CD4-positive, CD25-positive, alpha-beta regulatory T cell (primary cell): ENCODE measurements around the gene PAK5. TPM values are rescaled to one million over a fixed set of nuclear protein-coding genes. Genes with fewer than 3 reads are reported as not detected.

Experiments
- ATAC-seq, 2 donors: fragments of 150-1000 bp; cut with Tn5 transposase; one replicate each; pipeline ENCODE4 v1.10.0; 2021; ENCODE audit warnings: low read depth in 2 of 2, moderate number of reproducible peaks in 2 of 2, moderate library complexity in 1 of 2
- DNase-seq, 3 donors: peaks; one replicate each; pipeline versions ENCODE4 v3.0.0 to v3.0.0-alpha.2; 2012 to 2022; ENCODE audit warnings: mixed read lengths in 1 of 3
- H3K27ac ChIP-seq: one replicate; pipeline ENCODE4 v1.7.0; 2013; ENCODE audit warnings: mild to moderate bottlenecking, low read length; ENCODE audit not compliant: insufficient read depth, poor library complexity, severe bottlenecking
- H3K27me3 ChIP-seq: one replicate; pipeline ENCODE4 v1.7.0; 2013; ENCODE audit warnings: low read length; ENCODE audit not compliant: control insufficient read depth, insufficient read depth
- H3K36me3 ChIP-seq: one replicate; pipeline ENCODE4 v1.7.0; 2013; ENCODE audit warnings: mild to moderate bottlenecking, low read length, moderate library complexity; ENCODE audit not compliant: control insufficient read depth, insufficient read depth
- H3K4me1 ChIP-seq: 2 replicates; pipeline ENCODE4 v1.7.0; 2013; ENCODE audit warnings: mild to moderate bottlenecking, low read length; ENCODE audit not compliant: insufficient read depth, control insufficient read depth, poor library complexity, severe bottlenecking
- H3K4me3 ChIP-seq: one replicate; pipeline ENCODE4 v1.7.0; 2013; ENCODE audit warnings: low read depth, mild to moderate bottlenecking, low read length, moderate library complexity
- H3K9me3 ChIP-seq, 2 experiments: 1 replicate in 1 of 2; 2 replicates in 1 of 2; pipeline ENCODE4 v1.7.0; 2013; ENCODE audit warnings: low read length in 2 of 2, mild to moderate bottlenecking in 1 of 2, moderate library complexity in 1 of 2; ENCODE audit not compliant: control insufficient read depth in 2 of 2
- H3K27ac Mint-ChIP-seq, 3 donors: one replicate each; pipeline ENCODE4 v1.8.0; 2020 to 2022; ENCODE audit warnings: mild to moderate bottlenecking in 3 of 3, mixed read lengths in 3 of 3, moderate library complexity in 2 of 3
- H3K27me3 Mint-ChIP-seq: one replicate; pipeline ENCODE4 v1.8.0; 2022; ENCODE audit warnings: mild to moderate bottlenecking, mixed read lengths
- H3K36me3 Mint-ChIP-seq: one replicate; pipeline ENCODE4 v1.8.0; 2020; ENCODE audit warnings: mixed read lengths
- H3K4me1 Mint-ChIP-seq, 4 donors: one replicate each; pipeline ENCODE4 v1.8.0; 2020 to 2022; ENCODE audit warnings: mixed read lengths in 4 of 4, mild to moderate bottlenecking in 1 of 4
- H3K4me3 Mint-ChIP-seq, 4 donors: one replicate each; pipeline ENCODE4 v1.8.0; 2020 to 2022; ENCODE audit warnings: mild to moderate bottlenecking in 4 of 4, mixed read lengths in 4 of 4, moderate library complexity in 3 of 4
- H3K9me3 Mint-ChIP-seq, 7 donors: one replicate each; pipeline ENCODE4 v1.8.0; 2020 to 2022; ENCODE audit warnings: mixed read lengths in 7 of 7, mild to moderate bottlenecking in 3 of 7, moderate library complexity in 2 of 7
- polyA plus RNA-seq, 4 donors: library from polyadenylated mRNA; unstranded; fragments of 300-500 nt; fragmentation: Illumina TruSeq; gene quantifications; one replicate each; pipeline ENCODE4 v1.2.3, GENCODE V29; 2021
- total RNA-seq: library from RNA; stranded (reverse); gene quantifications from one replicate; pipeline ENCODE4 v1.2.3, GENCODE V29; 2022

PAK5 gene
- total and polyA plus RNA-seq, 5 donors from 2014 or later, result not detected

DNA sequence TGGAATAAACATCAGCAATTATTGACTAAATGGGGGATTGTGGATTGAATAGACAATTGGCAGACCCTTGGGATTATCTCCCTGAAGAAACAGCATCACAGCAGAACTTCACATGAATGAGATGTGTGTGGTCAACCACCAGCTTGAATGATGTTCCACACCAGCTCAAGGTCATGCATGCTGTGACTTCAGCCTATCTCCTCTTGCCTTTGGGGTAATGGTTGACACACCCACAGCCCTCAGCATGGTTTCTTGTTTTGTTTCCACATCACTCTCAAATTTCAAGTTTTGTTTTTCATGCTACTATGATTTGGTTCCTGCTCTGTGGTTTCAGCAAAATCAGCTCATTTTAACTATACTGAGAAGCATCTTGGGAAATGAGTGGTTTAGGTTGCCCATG, 94.3 kb downstream of the PAK5 start:
- H3K9me3 ChIP-seq, result no peaks in the 10 kb centered on the region
- H3K36me3 ChIP-seq, result no peaks in the 10 kb centered on the region
- H3K4me1 ChIP-seq, result no peaks in the 10 kb centered on the region
- Mint-ChIP-seq H3K9me3 (peaks cover 0 to 23% (median 7%) of the 10 kb centered on the region in 7 donors), H3K36me3 (no peaks in the 10 kb centered on the region), H3K4me1 (no peaks in the 10 kb centered on the region), H3K27me3 (no peaks in the 10 kb centered on the region), H3K27ac (no peak overlapping the region), H3K4me3 (no peak overlapping the region)
- no peak for ATAC-seq
- H3K27ac ChIP-seq, result no peak overlapping the region
- H3K4me3 ChIP-seq, result no peak overlapping the region
- no peak for DNase-seq
- H3K27me3 ChIP-seq, result no peaks in the 10 kb centered on the region

DNA sequence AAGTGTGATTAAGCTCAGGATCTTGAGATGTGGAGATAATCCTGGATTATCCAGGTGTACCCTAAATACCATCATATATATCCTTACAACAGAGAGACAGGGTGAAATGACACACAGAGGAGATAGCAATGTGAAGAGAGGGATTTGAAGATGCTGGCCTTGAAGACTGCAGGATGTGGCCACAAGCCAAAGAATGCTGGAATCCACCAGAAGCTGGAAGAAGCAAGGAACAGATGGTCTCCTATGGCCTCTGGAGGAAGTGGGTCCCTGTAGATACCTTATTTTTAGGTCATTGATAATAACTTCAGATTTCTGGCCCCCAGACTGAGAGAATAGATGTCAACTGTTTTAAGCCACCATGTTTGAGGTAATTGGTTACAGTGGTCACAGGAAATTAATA, 95.0 kb downstream of the PAK5 start:
- H3K27me3 ChIP-seq, result no peaks in the 10 kb centered on the region
- no peaks in the 10 kb centered on the region for H3K27me3 Mint-ChIP-seq
- no peak overlapping the region for H3K4me3 ChIP-seq
- H3K9me3 ChIP-seq, result no peaks in the 10 kb centered on the region
- peaks cover 0 to 22% (median 7%) of the 10 kb centered on the region in 7 donors for H3K9me3 Mint-ChIP-seq
- H3K36me3 ChIP-seq, result no peaks in the 10 kb centered on the region
- no peaks in the 10 kb centered on the region for H3K36me3 Mint-ChIP-seq
- DNase-seq (no peak), ATAC-seq (no peak)
- H3K27ac Mint-ChIP-seq, result no peak overlapping the region
- no peak overlapping the region for H3K27ac ChIP-seq
- no peaks in the 10 kb centered on the region for H3K4me1 Mint-ChIP-seq
- H3K4me3 Mint-ChIP-seq, result no peak overlapping the region
- H3K4me1 ChIP-seq, result no peaks in the 10 kb centered on the region

GRCh38 chr20:9742821-9743220, 96.1 kb downstream of the PAK5 start:
- Histone ChIP-seq H3K4me1 (no peaks in the 10 kb centered on the region), H3K36me3 (no peaks in the 10 kb centered on the region), H3K9me3 (no peaks in the 10 kb centered on the region), H3K27ac (no peak overlapping the region), H3K27me3 (no peaks in the 10 kb centered on the region), H3K4me3 (no peak overlapping the region)
- H3K36me3 Mint-ChIP-seq, result no peaks in the 10 kb centered on the region
- DNase-seq, result no peak
- ATAC-seq, result no peak
- H3K4me3 Mint-ChIP-seq, result no peak overlapping the region
- no peaks in the 10 kb centered on the region for H3K27me3 Mint-ChIP-seq
- H3K9me3 Mint-ChIP-seq, result peaks cover 0 to 22% (median 9%) of the 10 kb centered on the region in 7 donors
- no peak overlapping the region for H3K27ac Mint-ChIP-seq
- H3K4me1 Mint-ChIP-seq, result no peaks in the 10 kb centered on the region

DNA sequence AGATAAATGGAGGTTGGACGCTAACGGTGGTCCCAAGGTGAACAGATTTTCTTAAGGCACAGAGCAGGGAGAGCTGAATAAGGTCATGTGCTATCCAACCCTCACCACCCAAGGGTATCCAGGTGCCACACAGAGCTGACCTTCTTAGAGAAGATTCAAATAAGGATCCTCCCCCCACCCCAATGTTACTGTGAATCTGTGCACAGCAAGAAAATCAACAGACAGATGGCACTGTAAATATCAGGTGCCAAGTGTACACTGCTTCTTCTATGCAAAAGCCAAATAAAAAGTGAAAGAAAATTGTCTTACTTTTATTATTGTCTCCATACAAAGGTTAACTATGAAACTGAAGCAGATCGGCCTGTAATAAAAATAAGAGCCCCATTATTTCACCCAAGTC, 96.9 kb downstream of the PAK5 start:
- no peaks in the 10 kb centered on the region for H3K4me1 ChIP-seq
- H3K27ac ChIP-seq, result no peak overlapping the region
- no peaks in the 10 kb centered on the region for H3K27me3 ChIP-seq
- Mint-ChIP-seq H3K36me3 (no peaks in the 10 kb centered on the region), H3K4me1 (no peaks in the 10 kb centered on the region), H3K9me3 (peaks cover 0 to 25% (median 10%) of the 10 kb centered on the region in 7 donors), H3K4me3 (no peak overlapping the region), H3K27me3 (no peaks in the 10 kb centered on the region), H3K27ac (no peak overlapping the region)
- no peaks in the 10 kb centered on the region for H3K36me3 ChIP-seq
- no peak overlapping the region for H3K4me3 ChIP-seq
- DNase-seq, result no peak
- no peak for ATAC-seq
- H3K9me3 ChIP-seq, result no peaks in the 10 kb centered on the region

DNA sequence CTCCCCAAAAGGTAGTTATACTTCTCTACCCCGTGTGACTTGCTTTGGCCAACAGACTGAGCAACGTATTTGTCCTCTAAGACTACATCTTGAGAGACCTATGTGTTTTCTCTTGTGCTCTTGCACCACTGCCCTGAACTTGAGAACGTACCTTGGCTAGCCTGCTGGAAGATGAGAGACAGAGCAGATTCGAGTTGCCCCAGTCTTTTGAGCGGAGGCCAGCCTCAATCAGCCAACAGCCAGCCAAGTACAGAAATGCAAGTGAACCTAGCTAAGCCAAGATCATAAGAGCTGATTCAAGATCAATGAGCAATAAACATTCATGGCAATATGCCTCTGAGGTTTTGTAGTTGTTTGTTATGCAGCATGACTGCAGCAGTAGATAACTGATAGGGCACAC, 98.4 kb downstream of the PAK5 start:
- H3K4me1 ChIP-seq, result no peaks in the 10 kb centered on the region
- no peaks in the 10 kb centered on the region for H3K36me3 Mint-ChIP-seq
- no peaks in the 10 kb centered on the region for H3K4me1 Mint-ChIP-seq
- H3K27ac Mint-ChIP-seq, result no peak overlapping the region
- DNase-seq (no peak), ATAC-seq (no peak)
- no peak overlapping the region for H3K27ac ChIP-seq
- H3K9me3 Mint-ChIP-seq, result peaks cover 0 to 21% (median 8%) of the 10 kb centered on the region in 7 donors
- H3K27me3 ChIP-seq, result no peaks in the 10 kb centered on the region
- no peaks in the 10 kb centered on the region for H3K9me3 ChIP-seq
- no peak overlapping the region for H3K4me3 Mint-ChIP-seq
- H3K4me3 ChIP-seq, result no peak overlapping the region
- H3K36me3 ChIP-seq, result no peaks in the 10 kb centered on the region
- H3K27me3 Mint-ChIP-seq, result no peaks in the 10 kb centered on the region

DNA sequence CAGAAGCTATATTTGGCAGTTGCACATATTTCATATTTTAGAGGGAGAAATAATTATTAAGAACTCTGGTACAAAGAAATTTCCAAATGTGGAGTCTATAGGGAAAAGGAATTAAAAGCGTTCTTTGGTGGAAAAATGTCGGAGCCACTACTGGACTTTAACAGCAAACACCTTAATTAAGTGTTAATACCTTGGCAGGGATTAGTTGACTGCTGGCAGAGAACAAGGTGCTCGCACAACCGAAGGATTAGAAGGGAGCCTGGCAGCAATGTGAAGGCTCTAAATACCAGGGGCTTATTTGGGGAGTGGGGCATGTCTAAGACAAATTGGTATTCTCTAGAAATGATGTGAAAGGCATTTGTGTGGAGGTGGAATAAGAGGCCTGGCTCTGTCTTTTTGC, 98.9 kb downstream of the PAK5 start:
- ATAC-seq, result no peak
- no peaks in the 10 kb centered on the region for H3K36me3 ChIP-seq
- no peak overlapping the region for H3K4me3 Mint-ChIP-seq

DNA sequence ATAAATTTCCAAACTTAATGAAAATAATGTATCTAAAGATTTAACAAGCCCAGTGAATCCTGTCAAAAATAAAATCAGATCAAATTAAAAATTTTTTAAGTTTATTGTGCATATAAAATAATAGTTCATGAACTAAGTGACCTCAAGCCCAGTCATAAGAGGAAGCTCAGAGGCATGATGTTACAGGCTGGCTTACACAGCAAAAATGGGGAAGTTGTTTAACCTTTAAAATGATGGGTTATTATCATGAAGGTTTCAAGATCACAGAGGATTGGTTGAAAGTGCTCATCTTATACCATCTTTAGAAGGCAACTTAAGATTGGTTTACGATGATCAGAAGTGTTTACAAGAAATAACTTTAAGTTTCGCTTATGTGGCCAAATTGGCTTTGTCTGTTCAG, 102.5 kb downstream of the PAK5 start:
- H3K4me1 ChIP-seq, result no peaks in the 10 kb centered on the region
- DNase-seq (no peak), ATAC-seq (no peak)
- Mint-ChIP-seq H3K36me3 (no peaks in the 10 kb centered on the region), H3K27ac (no peak overlapping the region), H3K4me1 (no peaks in the 10 kb centered on the region), H3K27me3 (no peaks in the 10 kb centered on the region), H3K9me3 (peaks cover 2 to 29% (median 8%) of the 10 kb centered on the region in 7 donors), H3K4me3 (no peak overlapping the region)
- H3K4me3 ChIP-seq, result no peak overlapping the region
- no peaks in the 10 kb centered on the region for H3K36me3 ChIP-seq
- H3K27ac ChIP-seq, result no peak overlapping the region
- no peaks in the 10 kb centered on the region for H3K27me3 ChIP-seq
- no peaks in the 10 kb centered on the region for H3K9me3 ChIP-seq

More for the DNA sequence above, 98.9 kb downstream of the PAK5 start:
- Mint-ChIP-seq H3K4me1 (no peaks in the 10 kb centered on the region), H3K27me3 (no peaks in the 10 kb centered on the region), H3K27ac (no peak overlapping the region), H3K36me3 (no peaks in the 10 kb centered on the region), H3K9me3 (peaks cover 0 to 26% (median 8%) of the 10 kb centered on the region in 7 donors)
- H3K9me3 ChIP-seq, result no peaks in the 10 kb centered on the region
- H3K27me3 ChIP-seq, result no peaks in the 10 kb centered on the region
- no peak for DNase-seq
- H3K27ac ChIP-seq, result no peak overlapping the region
- no peak overlapping the region for H3K4me3 ChIP-seq
- no peaks in the 10 kb centered on the region for H3K4me1 ChIP-seq

DNA sequence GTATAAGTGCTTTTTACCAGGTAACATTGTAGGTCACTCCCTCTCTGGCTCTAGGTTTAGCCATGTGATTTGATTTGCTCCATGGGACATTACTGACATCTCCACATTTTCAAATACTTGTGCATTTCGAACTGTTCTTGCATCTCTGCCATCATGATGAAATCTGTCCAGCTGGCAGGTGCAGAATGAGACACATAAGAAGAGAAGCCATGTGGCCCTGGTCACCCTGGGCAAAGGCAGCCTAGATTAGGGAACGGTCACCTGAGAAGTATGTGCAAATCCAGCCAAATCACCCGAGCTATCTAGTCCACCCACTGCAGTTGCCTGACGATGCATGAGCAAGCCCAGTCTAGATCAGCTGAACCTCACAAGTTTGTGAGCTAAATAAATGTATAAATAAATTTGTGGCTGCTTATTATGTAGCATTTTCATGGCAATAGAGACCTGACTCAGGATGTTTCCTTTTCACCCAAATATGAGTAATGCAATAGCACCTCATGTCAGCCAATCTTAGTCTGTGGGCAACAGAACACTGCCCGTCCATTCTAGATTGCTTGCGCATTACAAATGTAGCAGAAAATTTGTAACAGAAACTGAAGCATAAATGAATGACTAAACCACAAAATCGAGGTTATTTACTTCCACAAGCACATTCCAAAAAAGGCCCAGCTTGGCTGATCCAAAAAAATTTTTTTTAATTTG, 115.2 kb downstream of the PAK5 start:
- Mint-ChIP-seq H3K4me3 (no peak overlapping the region), H3K4me1 (no peaks in the 10 kb centered on the region), H3K9me3 (peaks cover 0 to 11% (median 3%) of the 10 kb centered on the region in 7 donors), H3K36me3 (no peaks in the 10 kb centered on the region), H3K27ac (no peak overlapping the region), H3K27me3 (no peaks in the 10 kb centered on the region)
- Histone ChIP-seq H3K4me1 (no peaks in the 10 kb centered on the region), H3K4me3 (no peak overlapping the region), H3K27ac (no peak overlapping the region), H3K27me3 (no peaks in the 10 kb centered on the region), H3K9me3 (no peaks in the 10 kb centered on the region), H3K36me3 (no peaks in the 10 kb centered on the region)
- no peak for ATAC-seq
- DNase-seq, result no peak
